Activated CD8-positive, alpha-beta memory T cell treated with anti-CD3 and anti-CD28 coated beads, Interleukin-2, amount 50 U/mL, for 4 hours (primary cell): ENCODE data around the gene COL4A2.
"Not testable (repeated sequence)": the region's sequence is repeated elsewhere in the genome, so short reads cannot be mapped to it uniquely, and the experiment has no call there.

Experiments
- DNase-seq: peaks from one replicate; pipeline ENCODE4 v3.0.0-alpha.2; 2020

COL4A2 gene

GRCh38 chr13:110308656-110309359, 1.7 kb downstream of the COL4A2 start:
- no peak for DNase-seq

GRCh38 chr13:110309661-110310524, 2.8 kb downstream of the COL4A2 start:
- no peak for DNase-seq

GRCh38 chr13:110310541-110311442, 3.7 kb downstream of the COL4A2 start:
- DNase-seq: no peak

GRCh38 chr13:110311443-110312338, 4.6 kb downstream of the COL4A2 start:
- DNase-seq: no peak

- DNase-seq: no peak
These were observed 5.4 kb downstream of the COL4A2 start for GRCh38 chr13:110312339-110313031.

- not testable (repeated sequence) for DNase-seq
These were observed 6.2 kb downstream of the COL4A2 start for GRCh38 chr13:110313261-110313660.

- DNase-seq: not testable (repeated sequence)
These were observed 6.6 kb downstream of the COL4A2 start for GRCh38 chr13:110313733-110314132.

GRCh38 chr13:110314516-110315245, 7.6 kb downstream of the COL4A2 start:
- DNase-seq: no peak

GRCh38 chr13:110316196-110316595, 9.1 kb downstream of the COL4A2 start:
- no peak for DNase-seq

- no peak for DNase-seq
These were observed 10.0 kb downstream of the COL4A2 start for GRCh38 chr13:110317093-110317492.

GRCh38 chr13:110317496-110318195, 10.6 kb downstream of the COL4A2 start:
- DNase-seq: no peak

- no peak for DNase-seq
These were observed 11.8 kb downstream of the COL4A2 start for GRCh38 chr13:110318920-110319319.

- DNase-seq: no peak
These were observed 12.3 kb downstream of the COL4A2 start for GRCh38 chr13:110319397-110319773.

- DNase-seq: no peak
These were observed 12.9 kb downstream of the COL4A2 start for GRCh38 chr13:110319774-110320509.

- no peak for DNase-seq
These were observed 13.6 kb downstream of the COL4A2 start for GRCh38 chr13:110320645-110321044.

- not testable (repeated sequence) for DNase-seq
These were observed 14.5 kb downstream of the COL4A2 start for GRCh38 chr13:110321573-110321972.

GRCh38 chr13:110322126-110322827, 15.2 kb downstream of the COL4A2 start:
- no peak for DNase-seq

GRCh38 chr13:110322828-110323171, 15.7 kb downstream of the COL4A2 start:
- DNase-seq: no peak
